HG03139 (cell line): ENCODE results near the gene INTS11.

Experiments
- ATAC-seq: cut with Tn5 transposase; IDR thresholded peaks from one replicate; pipeline ENCODE4 v1.9.1; 2021; ENCODE audit not compliant: unreplicated experiment

INTS11 gene

DNA sequence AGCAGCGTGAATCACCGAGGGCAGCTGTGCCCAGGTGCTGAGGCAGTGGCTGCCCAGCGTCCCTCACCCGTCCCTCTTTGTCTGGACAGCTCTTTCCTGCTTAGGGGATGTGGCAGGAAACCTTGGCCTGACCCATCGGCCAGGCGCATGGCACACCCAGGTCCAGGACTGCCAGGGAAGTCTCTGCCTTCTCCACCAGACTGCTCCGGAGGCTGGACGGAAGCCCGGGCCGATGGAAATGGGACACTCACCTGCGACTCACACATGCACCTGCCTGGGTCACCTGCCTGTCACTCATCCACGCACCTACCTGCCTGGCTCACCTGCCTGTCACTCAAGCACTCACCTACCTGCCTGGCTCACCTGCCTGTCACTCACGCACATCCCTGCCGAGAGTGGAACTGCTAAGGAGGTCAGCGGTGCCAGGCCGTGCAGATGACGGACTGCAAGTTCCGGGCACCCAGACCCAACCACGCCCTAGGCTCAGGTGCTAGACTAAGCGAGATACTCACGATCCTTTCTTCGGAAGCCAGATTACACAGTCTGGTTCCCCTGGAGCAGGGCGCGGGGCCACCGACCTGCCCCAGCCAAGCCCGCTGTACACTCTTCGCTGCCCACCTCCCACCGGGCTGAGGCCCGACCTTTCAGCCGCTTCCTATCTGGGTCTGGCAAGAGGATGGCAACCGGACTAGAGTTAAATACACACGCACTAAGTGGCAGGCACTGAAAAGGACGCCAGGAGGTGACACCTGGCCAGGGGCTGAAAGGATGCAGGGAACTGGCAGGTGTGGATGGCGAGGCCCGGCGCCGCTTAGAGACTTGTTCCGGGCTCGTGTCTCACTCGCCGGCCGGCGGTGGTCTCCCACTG lies 51.9 kb downstream of the INTS11 start:
- no peak for ATAC-seq

DNA sequence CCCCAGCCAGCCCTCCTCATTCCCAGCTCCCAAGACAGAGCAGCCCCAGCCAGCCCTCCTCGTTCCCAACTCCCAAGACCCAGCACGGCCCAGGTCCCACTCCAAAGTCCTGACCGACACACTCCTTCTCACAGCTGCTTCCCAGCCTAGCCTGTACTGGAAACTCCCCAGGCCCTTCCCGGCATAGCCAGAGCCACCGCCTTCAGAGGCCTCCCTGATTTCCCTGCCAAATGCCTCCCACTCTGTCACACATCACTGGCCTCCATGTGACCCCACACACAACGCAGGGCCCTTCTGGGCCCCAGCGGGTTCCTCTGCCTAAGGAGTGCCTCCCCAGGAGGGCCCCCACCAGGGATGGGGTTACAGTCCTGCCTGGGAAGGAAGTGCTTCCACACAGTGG lies 53.6 kb downstream of the INTS11 start:
- no peak for ATAC-seq

DNA sequence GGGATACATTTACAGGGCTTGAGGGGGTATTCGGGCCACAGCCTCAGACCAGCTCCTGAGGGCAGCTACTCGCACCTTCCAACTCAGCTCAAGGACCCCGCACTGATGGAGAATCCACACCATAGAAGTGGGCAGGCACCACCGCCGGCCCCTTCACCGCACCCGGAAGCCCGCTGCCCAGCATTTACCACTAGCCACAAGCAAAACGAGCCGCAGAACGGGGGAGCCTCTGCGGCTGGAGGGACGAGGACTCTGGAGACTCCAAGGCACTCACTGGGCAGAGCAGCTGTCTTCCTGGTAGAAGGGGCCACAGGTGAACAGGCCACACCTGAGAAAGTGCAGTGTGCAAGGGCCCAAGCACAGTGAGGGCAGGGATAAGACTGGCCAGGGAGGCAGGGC lies 56.2 kb downstream of the INTS11 start:
- no peak for ATAC-seq

DNA sequence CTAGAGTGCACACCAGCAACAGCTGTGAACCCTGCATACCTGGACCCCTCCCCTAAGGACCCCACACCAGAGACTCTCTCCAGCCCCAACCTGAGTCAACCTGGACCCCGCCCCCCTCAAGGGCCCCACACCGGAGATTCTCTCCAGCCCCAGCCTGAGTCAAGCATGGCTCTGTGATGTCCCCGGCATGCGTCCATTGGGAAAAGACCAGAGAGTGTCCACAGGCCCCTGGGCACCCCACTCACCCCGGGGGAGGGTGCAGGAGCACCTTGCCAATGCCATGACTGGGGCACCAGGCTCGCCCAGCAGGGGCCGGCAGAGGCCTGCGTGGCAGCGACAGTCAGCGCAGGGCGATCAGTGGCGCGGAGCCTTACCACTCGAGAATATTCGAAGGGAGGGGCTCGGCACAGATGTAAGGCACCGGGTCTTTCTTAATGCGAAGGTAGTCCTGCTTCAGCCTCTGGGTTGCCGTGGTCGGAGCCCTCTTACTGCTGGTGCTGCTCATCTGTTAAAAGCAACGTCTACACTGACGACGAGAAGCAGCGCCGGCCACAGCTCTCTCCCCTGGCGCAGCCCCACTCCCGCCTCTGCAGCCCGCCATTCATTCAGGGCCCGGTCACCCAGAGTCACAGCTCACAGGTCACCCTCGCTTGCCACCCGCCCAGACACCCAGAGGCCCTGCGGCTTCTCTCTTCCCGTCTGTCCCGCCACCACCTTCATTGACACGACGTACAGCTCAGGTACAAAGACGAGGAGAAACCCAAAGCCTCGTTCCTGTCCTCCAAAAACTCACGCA lies 56.8 kb downstream of the INTS11 start:
- no peak for ATAC-seq

DNA sequence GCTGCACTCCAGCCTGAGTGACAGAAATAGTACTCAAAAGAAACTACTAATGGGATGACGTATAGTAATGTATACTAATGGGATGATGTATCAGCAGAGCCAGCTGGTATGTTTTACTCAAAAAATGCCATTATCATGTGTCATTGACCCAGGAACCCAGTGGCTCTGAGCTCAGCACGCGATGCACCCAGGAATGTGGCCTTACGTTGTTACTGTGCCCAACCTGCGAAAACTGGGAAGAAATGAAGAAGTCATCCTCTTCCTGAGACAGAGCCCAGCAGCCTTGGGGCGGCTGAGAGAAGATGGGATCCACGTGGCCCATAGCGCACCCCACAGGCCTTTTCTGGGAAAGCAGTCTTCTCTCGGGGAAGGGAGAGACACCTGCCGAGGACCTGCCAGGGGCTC lies 59.6 kb downstream of the INTS11 start:
- no peak for ATAC-seq

DNA sequence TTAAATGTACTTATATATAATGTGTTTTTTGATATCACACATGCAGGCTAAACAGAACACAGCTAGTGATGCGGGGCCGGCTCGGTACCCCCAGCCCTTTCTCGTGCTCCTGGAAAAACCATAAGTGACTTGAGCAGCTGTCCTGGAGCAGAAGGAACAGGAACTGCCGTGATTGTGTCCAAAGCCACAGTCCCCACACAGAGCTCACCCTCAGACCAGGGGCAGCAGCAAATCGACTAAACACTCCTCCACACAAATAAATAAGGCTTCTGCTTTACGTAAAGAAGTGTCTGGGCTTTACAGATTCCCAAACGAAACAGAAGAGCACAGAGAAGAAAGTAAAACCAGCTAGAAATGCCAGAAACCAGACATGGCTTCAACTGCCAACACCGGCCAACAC lies 60.4 kb downstream of the INTS11 start:
- ATAC-seq = no peak

DNA sequence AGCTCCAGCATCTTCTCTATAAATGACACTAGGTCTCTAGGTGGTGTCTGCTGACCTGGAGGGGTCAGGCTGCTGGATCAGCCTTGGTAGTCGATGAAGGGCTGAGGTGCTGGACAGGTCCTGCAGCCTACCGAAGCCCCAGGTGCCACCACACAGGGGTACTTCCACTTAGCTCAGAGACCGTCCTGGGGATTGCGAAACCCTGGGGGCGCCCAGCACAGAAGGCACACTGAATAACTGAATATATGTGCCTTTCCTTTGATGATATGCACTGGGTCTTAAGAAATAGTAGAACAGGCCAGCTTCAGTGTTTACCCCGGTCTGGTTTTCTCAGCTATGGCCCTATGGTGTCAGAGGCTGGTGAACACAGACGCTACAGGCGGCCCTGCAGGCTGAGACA lies 61.7 kb downstream of the INTS11 start:
- ATAC-seq = no peak

DNA sequence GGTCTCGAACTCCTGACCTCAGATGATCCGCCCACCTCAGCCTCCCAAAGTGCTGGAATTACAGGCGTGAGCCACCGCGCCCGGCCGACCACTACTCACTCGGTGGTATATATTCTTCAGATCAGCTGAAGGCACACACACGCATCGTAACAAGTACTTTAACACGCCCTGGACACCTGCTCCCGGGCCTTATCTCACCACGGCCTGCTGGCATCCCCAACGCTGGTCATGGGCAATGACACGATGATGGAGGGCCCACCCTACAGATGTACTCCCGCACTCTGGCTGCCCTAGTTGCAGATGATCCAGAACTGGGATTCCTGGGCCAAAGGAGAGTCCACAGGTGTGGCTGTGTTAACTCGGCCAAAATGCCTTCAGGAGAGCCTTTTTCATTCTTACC lies 62.4 kb downstream of the INTS11 start:
- ATAC-seq = no peak
